MM.1S (cell line): Measurements from ENCODE around the gene MRPS18A.

Experiments used
- DNase-seq: peaks from one replicate; pipeline ENCODE4 v3.0.0-alpha.2; 2015
- H2AFZ ChIP-seq: fragments of 300-600 bp; sonication (generic); 2 replicates; pipeline ENCODE4 v1.6.0; 2016; ENCODE audit warnings: antibody characterized with exemption, low read length
- H3F3A ChIP-seq: fragments of 300-600 bp; sonication (generic); 2 replicates; pipeline ENCODE4 v1.6.1; 2016; ENCODE audit warnings: mild to moderate bottlenecking, antibody characterized with exemption, low read length, moderate library complexity, mixed read lengths; ENCODE audit not compliant: insufficient read depth
- H3K27ac ChIP-seq: fragments of 300-600 bp; sonication (generic); 2 replicates; pipeline ENCODE4 v1.5.1; 2016; ENCODE audit warnings: mild to moderate bottlenecking, low read length
- H3K27me3 ChIP-seq: fragments of 300-600 bp; sonication (generic); replicated peaks from 2 replicates; pipeline ENCODE4 v1.6.0; 2016; ENCODE audit warnings: low read length; ENCODE audit not compliant: insufficient read depth
- H3K36me3 ChIP-seq: fragments of 300-600 bp; sonication (generic); replicated peaks from 2 replicates; pipeline ENCODE4 v1.6.1; 2016; ENCODE audit warnings: mild to moderate bottlenecking, low read length, mixed read lengths; ENCODE audit not compliant: insufficient read depth
- H3K4me1 ChIP-seq: fragments of 300-600 bp; sonication (generic); 2 replicates; pipeline ENCODE4 v1.6.1; 2016; ENCODE audit warnings: low read length, mixed read lengths
- H3K4me2 ChIP-seq: fragments of 300-600 bp; sonication (generic); 2 replicates; pipeline ENCODE4 v1.6.0; 2016; ENCODE audit warnings: low read depth, low read length
- H3K4me3 ChIP-seq: fragments of 300-600 bp; sonication (generic); 2 replicates; pipeline ENCODE4 v1.5.1; 2016; ENCODE audit warnings: low read length, mixed read lengths
- H3K79me2 ChIP-seq: fragments of 300-600 bp; sonication (generic); 2 replicates; pipeline ENCODE4 v1.6.1; 2016; ENCODE audit warnings: mixed run types, low read length, mixed read lengths
- H3K9ac ChIP-seq: fragments of 300-600 bp; sonication (generic); 2 replicates; pipeline ENCODE4 v1.6.1; 2016; ENCODE audit warnings: low read length, mixed read lengths
- H3K9me2 ChIP-seq: fragments of 300-600 bp; sonication (generic); replicated peaks from 2 replicates; pipeline ENCODE4 v1.6.1; 2016; ENCODE audit warnings: mild to moderate bottlenecking, low read length, mixed read lengths; ENCODE audit not compliant: insufficient read depth
- H3K9me3 ChIP-seq: fragments of 300-600 bp; sonication (generic); replicated peaks from 2 replicates; pipeline ENCODE4 v1.6.1; 2016; ENCODE audit warnings: mild to moderate bottlenecking, low read length, mixed read lengths; ENCODE audit not compliant: insufficient read depth
- H4K20me1 ChIP-seq: fragments of 300-600 bp; sonication (generic); 2 replicates; pipeline ENCODE4 v1.6.1; 2016; ENCODE audit warnings: mild to moderate bottlenecking, low read length, moderate library complexity, mixed read lengths; ENCODE audit not compliant: insufficient read depth
- CTCF ChIP-seq: fragments of 300-600 bp; sonication (generic); IDR thresholded peaks from 2 replicates; pipeline ENCODE4 v1.5.1; 2016; ENCODE audit warnings: antibody characterized with exemption, low read length, mixed read lengths
- EZH2 ChIP-seq: fragments of 300-600 bp; sonication (generic); optimal IDR thresholded peaks from 2 replicates; pipeline ENCODE3; 2017; ENCODE audit warnings: low read depth, mild to moderate bottlenecking, antibody characterized with exemption, low read length, mixed read lengths
- EZH2phosphoT487 ChIP-seq: fragments of 300-600 bp; sonication (generic); IDR thresholded peaks from 2 replicates; pipeline ENCODE4 v1.6.1; 2018; ENCODE audit warnings: antibody characterized with exemption, low read length

MRPS18A gene

GRCh38 chr6:43735642-43736199, 48.1 kb upstream of the MRPS18A start:
- no peak overlapping the region for H3K4me2 ChIP-seq
- no peak for DNase-seq
- H2AFZ ChIP-seq, result no peak overlapping the region
- no peaks in the 10 kb centered on the region for H3K36me3 ChIP-seq
- no peaks in the 10 kb centered on the region for H3K9me3 ChIP-seq
- H3K4me3 ChIP-seq, result no peak overlapping the region
- TF ChIP-seq EZH2phosphoT487 (no peak), CTCF (no peak), EZH2 (no peak)
- H3K9me2 ChIP-seq, result no peaks in the 10 kb centered on the region
- no peaks in the 10 kb centered on the region for H3F3A ChIP-seq
- no peaks in the 10 kb centered on the region for H3K79me2 ChIP-seq
- H3K4me1 ChIP-seq, result peaks cover 18% of the 10 kb centered on the region
- H4K20me1 ChIP-seq, result no peaks in the 10 kb centered on the region
- no peak overlapping the region for H3K9ac ChIP-seq
- H3K27me3 ChIP-seq, result no peaks in the 10 kb centered on the region
- H3K27ac ChIP-seq, result no peak overlapping the region

- no peaks in the 10 kb centered on the region for H3K9me2 ChIP-seq
- H3K4me3 ChIP-seq, result no peak overlapping the region
- H3K36me3 ChIP-seq, result no peaks in the 10 kb centered on the region
- DNase-seq, result no peak
- peak overlapping the region; percentile 34; the same call in 1 of the 2 replicates for H3K4me2 ChIP-seq
- H3K79me2 ChIP-seq, result no peaks in the 10 kb centered on the region
- H3K9ac ChIP-seq, result no peak overlapping the region
- H3K27me3 ChIP-seq, result no peaks in the 10 kb centered on the region
- peaks cover 18% of the 10 kb centered on the region for H3K4me1 ChIP-seq
- peak overlapping the region; percentile 58; the same call in 1 of the 2 replicates for H2AFZ ChIP-seq
- H4K20me1 ChIP-seq, result no peaks in the 10 kb centered on the region
- no peaks in the 10 kb centered on the region for H3F3A ChIP-seq
- no peaks in the 10 kb centered on the region for H3K9me3 ChIP-seq
- no peak overlapping the region for H3K27ac ChIP-seq
- TF ChIP-seq EZH2phosphoT487 (no peak), CTCF (no peak), EZH2 (no peak)
Observed at GRCh38 chr6:43734294-43734665, 46.7 kb upstream of the MRPS18A start.

- no peaks in the 10 kb centered on the region for H3K9me2 ChIP-seq
- H4K20me1 ChIP-seq, result no peaks in the 10 kb centered on the region
- DNase-seq, result peak; percentile 19
- peak overlapping the region; percentile 34; the same call in 1 of the 2 replicates for H3K4me2 ChIP-seq
- no peak overlapping the region for H3K9ac ChIP-seq
- TF ChIP-seq CTCF (no peak), EZH2phosphoT487 (no peak), EZH2 (no peak)
- no peak overlapping the region for H3K27ac ChIP-seq
- H3K4me3 ChIP-seq, result no peak overlapping the region
- H3K4me1 ChIP-seq, result peaks cover 18% of the 10 kb centered on the region
- no peaks in the 10 kb centered on the region for H3K79me2 ChIP-seq
- H3K9me3 ChIP-seq, result no peaks in the 10 kb centered on the region
- peak overlapping the region; percentile 58; the same call in 1 of the 2 replicates for H2AFZ ChIP-seq
- no peaks in the 10 kb centered on the region for H3K27me3 ChIP-seq
- H3F3A ChIP-seq, result no peaks in the 10 kb centered on the region
- H3K36me3 ChIP-seq, result no peaks in the 10 kb centered on the region
Observed at GRCh38 chr6:43733471-43734293, 46.1 kb upstream of the MRPS18A start.
